ENCODE measurements around the gene TMEM43. TPM values are rescaled to one million over a fixed set of nuclear protein-coding genes. Genes with fewer than 3 reads are reported as not detected.

Gene TMEM43
- polyA plus RNA-seq, 1 experiment: 117 TPM

DNA sequence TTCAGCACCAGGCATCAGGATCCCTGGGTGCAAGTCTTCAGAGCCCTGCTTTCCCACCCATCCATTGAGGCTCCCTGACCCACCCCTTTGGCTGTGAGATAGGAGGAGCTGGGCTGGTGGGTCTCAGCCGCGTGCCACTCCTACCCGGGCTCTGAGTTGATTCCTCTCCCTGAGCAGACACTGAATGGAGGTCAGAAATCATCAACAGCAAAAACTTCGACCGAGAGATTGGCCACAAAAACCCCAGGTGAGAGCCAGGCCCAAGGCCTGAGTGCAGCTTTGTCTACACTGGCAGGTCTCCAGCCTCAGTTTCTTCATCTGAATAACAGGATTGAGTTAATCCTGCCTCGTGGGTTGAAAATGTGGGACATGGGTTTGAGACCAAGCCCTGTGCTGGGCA lies 7.8 kb downstream of the TMEM43 start:
- POLR2A ChIA-PET: interaction anchor here (0.7 to 1.9 kb wide), 2 partner anchors 8 to 46 kb away, joined by 3 to 4 read pairs; partner anchors contain the start of genes CHCHD4, LSM3, TMEM43 and XPC
- CTCF ChIA-PET: no interaction called here
- H3K9me3 ChIP-seq (ENCODE audit: control insufficient read depth, insufficient read depth, low read length): no peaks in the 10 kb centered on the region
- H3K4me3 ChIP-seq (ENCODE audit: low read depth, low read length): no peak overlapping the region
- TF ChIP-seq, protein P1, sequence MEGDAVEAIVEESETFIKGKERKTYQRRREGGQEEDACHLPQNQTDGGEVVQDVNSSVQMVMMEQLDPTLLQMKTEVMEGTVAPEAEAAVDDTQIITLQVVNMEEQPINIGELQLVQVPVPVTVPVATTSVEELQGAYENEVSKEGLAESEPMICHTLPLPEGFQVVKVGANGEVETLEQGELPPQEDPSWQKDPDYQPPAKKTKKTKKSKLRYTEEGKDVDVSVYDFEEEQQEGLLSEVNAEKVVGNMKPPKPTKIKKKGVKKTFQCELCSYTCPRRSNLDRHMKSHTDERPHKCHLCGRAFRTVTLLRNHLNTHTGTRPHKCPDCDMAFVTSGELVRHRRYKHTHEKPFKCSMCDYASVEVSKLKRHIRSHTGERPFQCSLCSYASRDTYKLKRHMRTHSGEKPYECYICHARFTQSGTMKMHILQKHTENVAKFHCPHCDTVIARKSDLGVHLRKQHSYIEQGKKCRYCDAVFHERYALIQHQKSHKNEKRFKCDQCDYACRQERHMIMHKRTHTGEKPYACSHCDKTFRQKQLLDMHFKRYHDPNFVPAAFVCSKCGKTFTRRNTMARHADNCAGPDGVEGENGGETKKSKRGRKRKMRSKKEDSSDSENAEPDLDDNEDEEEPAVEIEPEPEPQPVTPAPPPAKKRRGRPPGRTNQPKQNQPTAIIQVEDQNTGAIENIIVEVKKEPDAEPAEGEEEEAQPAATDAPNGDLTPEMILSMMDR (IDR thresholded peaks at IDR 0.05; ENCODE audit: low read depth, low read length): no peak
- no peak for DNase-seq (ENCODE audit: low read depth, low spot score)
- no peaks in the 10 kb centered on the region for H3K27me3 ChIP-seq (ENCODE audit: control insufficient read depth, insufficient read depth, low read length)
- no peak overlapping the region for H3K27ac ChIP-seq (ENCODE audit: low read depth, low read length)

DNA sequence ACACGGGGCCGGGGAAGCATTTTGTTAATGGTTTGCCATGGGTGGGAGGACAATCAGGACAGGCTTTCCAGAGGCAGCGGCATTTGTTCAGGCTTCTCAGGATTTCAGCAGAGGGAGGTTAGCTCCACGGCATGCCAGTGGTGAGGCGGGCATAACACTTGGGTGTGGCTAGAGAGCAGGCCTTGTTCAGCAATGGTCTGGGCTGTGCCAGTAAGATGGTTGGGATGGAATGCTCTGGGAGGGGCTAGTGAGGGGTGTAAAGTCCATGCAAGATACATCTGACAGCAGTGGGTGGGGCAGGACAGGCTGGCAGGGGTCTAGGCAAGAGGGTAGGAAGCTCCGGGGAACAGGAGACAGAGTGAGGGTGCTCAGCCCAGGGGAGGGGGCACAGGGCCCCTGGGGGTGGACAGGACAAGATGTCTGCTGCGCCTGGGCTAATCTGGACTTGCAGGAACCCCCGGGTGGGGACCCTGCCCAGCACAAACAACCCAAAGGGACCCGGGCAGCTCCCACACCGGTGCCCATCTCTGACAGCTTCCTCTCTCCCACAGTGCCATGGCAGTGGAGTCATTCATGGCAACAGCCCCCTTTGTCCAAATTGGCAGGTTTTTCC lies 8.4 kb downstream of the TMEM43 start:
- H3K9me3 ChIP-seq (ENCODE audit: control insufficient read depth, insufficient read depth, low read length): no peaks in the 10 kb centered on the region
- ChIA-PET POLR2A (interaction anchor here (0.7 to 1.9 kb wide), 2 partner anchors 8 to 45 kb away, joined by 3 to 4 read pairs; partner anchors contain the start of genes CHCHD4, LSM3, TMEM43 and XPC), CTCF (no interaction called here)
- H3K27ac ChIP-seq (ENCODE audit: low read depth, low read length): no peak overlapping the region
- DNase-seq (ENCODE audit: low read depth, low spot score): no peak
- H3K4me3 ChIP-seq (ENCODE audit: low read depth, low read length): no peak overlapping the region
- H3K27me3 ChIP-seq (ENCODE audit: control insufficient read depth, insufficient read depth, low read length): no peaks in the 10 kb centered on the region
- TF ChIP-seq, protein P1 (IDR thresholded peaks at IDR 0.05; ENCODE audit: low read depth, low read length): no peak

DNA sequence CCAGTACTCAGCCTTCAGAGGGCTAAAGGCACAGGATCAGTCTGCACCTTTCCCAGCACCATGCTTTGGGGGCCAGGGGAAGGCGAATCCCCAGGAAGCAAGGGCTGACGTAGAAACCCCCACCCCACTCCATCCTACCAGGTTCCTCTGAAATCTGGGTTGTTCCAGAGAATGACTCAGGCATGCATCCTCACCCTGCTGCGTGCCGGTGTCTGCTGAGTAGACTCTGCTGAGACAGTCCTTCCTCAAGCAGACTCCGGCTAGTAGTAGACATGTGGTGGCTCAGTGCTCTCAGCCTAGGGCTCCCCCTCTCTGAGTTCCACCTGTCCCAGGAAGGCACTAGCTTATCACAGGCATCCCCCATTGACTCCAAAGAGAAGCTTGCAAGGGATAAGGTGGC lies 9.0 kb downstream of the TMEM43 start:
- POLR2A ChIA-PET: interaction anchor here (1.9 kb wide), 1 partner anchor 45 kb away, joined by 4 read pairs; the partner anchor contains the start of genes LSM3 and XPC
- H3K27ac ChIP-seq (ENCODE audit: low read depth, low read length): no peak overlapping the region
- TF ChIP-seq, protein P1 (IDR thresholded peaks at IDR 0.05; ENCODE audit: low read depth, low read length): no peak
- CTCF ChIA-PET: no interaction called here
- H3K9me3 ChIP-seq (ENCODE audit: control insufficient read depth, insufficient read depth, low read length): no peaks in the 10 kb centered on the region
- H3K4me3 ChIP-seq (ENCODE audit: low read depth, low read length): no peak overlapping the region
- DNase-seq (ENCODE audit: low read depth, low spot score): no peak
- no peaks in the 10 kb centered on the region for H3K27me3 ChIP-seq (ENCODE audit: control insufficient read depth, insufficient read depth, low read length)

GRCh38 chr3:14134291-14134690 lies 9.4 kb downstream of the TMEM43 start:
- DNase-seq (ENCODE audit: low read depth, low spot score): no peak
- CTCF ChIA-PET: no interaction called here
- Histone ChIP-seq H3K4me3 (ENCODE audit: low read depth, low read length) (no peak overlapping the region), H3K27ac (ENCODE audit: low read depth, low read length) (no peak overlapping the region), H3K9me3 (ENCODE audit: control insufficient read depth, insufficient read depth, low read length) (no peaks in the 10 kb centered on the region), H3K27me3 (ENCODE audit: control insufficient read depth, insufficient read depth, low read length) (no peaks in the 10 kb centered on the region)
- TF ChIP-seq, protein P1 (IDR thresholded peaks at IDR 0.05; ENCODE audit: low read depth, low read length): no peak
- POLR2A ChIA-PET: interaction anchor here (0.8 to 1.9 kb wide), 2 partner anchors 10 to 44 kb away, joined by 4 read pairs; partner anchors contain the start of genes CHCHD4, LSM3, TMEM43 and XPC

- TF ChIP-seq, protein P1 (IDR thresholded peaks at IDR 0.05; ENCODE audit: low read depth, low read length): no peak
- ChIA-PET CTCF (no interaction called here), POLR2A (interaction anchor here (0.9 kb wide), 1 partner anchor 43 kb away, joined by 3 read pairs; the partner anchor contains the start of genes LSM3 and XPC)
- Histone ChIP-seq H3K27me3 (ENCODE audit: control insufficient read depth, insufficient read depth, low read length) (no peaks in the 10 kb centered on the region), H3K9me3 (ENCODE audit: control insufficient read depth, insufficient read depth, low read length) (no peaks in the 10 kb centered on the region), H3K4me3 (ENCODE audit: low read depth, low read length) (no peak overlapping the region), H3K27ac (ENCODE audit: low read depth, low read length) (no peak overlapping the region)
- no peak for DNase-seq (ENCODE audit: low read depth, low spot score)
Measured at GRCh38 chr3:14135581-14135980, 10.7 kb downstream of the TMEM43 start.

Data from AG04450 (cell line).